Measurements from ENCODE around the gene KDM2A.

KDM2A gene

DNA sequence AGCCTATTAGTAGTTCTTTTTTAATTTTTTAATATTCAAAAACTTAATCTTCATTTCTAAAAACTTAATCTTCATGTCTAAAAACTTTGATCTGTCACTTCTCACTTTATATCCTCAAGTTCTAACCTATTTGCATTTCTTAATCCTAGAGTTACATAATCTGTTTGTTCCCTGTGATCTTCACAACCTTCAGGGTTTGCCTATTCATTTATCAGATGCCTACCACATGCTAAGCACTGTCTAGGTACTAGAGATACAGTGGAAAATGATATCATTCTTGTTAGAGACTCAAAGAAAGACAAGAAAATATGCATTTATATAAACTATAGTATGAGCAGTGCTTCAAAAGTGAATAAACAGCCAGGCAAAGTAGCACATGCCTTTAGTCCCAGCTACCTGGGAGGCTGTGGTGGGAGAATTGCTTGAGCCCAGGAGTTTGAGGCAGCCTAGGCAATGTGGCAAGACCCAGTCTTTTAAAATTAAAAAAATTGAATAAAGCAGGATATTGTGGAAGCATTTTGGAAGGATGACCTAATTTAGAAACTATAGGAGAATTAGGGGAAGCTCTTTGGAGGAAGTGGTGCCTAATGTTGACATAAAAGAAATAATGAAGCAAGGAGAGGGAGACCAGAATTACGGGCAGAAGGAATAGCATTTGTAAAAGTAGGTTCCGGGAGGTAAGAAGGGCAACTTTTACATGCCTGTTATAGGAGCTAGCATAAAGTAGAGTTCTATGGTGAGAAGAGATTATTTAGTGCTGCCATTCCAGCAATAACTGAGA is 92.8 kb downstream of the KDM2A start:
- H3K27ac ChIP-seq (replicated peaks) = peak overlapping the region; percentile 56
- peak; percentile 41 to 42 for DNase-seq (ENCODE audit: low read depth in 1 of 2, low spot score in 1 of 2)
- TF ChIP-seq SPI1 (IDR thresholded peaks at IDR 0.05; ENCODE audit: borderline replicate concordance, low read depth) (peak; percentile 87), POLR2AphosphoS5 (IDR thresholded peaks at IDR 0.05; ENCODE audit: low read depth) (no peak)
- TF ChIP-seq, protein P1, sequence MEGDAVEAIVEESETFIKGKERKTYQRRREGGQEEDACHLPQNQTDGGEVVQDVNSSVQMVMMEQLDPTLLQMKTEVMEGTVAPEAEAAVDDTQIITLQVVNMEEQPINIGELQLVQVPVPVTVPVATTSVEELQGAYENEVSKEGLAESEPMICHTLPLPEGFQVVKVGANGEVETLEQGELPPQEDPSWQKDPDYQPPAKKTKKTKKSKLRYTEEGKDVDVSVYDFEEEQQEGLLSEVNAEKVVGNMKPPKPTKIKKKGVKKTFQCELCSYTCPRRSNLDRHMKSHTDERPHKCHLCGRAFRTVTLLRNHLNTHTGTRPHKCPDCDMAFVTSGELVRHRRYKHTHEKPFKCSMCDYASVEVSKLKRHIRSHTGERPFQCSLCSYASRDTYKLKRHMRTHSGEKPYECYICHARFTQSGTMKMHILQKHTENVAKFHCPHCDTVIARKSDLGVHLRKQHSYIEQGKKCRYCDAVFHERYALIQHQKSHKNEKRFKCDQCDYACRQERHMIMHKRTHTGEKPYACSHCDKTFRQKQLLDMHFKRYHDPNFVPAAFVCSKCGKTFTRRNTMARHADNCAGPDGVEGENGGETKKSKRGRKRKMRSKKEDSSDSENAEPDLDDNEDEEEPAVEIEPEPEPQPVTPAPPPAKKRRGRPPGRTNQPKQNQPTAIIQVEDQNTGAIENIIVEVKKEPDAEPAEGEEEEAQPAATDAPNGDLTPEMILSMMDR (IDR thresholded peaks at IDR 0.05; ENCODE audit: insufficient read depth, low read length) = no peak
- no peak overlapping the region for H3K4me3 ChIP-seq (replicated peaks; ENCODE audit: insufficient read depth, low read length)
- H3K27me3 ChIP-seq (ENCODE audit: insufficient read depth, poor library complexity, severe bottlenecking) = no peaks in the 10 kb centered on the region

DNA sequence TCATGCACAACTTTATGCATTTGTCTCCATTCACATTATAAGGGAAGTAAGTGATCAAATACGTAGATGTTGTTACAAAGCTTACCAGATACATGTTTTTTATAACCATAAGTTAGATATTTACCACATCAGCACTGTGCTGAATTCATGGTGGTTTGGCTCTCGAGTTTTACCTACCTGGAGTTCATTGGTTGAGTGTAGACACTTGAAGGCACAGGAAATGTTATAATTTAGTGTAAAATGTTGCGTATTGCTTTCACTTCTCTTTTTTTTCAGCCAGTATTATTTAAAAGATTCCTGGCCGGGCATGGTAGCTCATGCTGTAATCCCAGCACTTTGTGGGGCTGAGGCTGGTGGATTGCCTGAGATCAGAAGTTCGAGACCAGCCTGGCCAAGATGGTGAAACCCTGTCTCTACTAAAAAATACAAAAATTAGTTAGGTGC is 94.1 kb downstream of the KDM2A start:
- peak overlapping the region; percentile 56 for H3K27ac ChIP-seq (replicated peaks)
- no peak for TF ChIP-seq POLR2AphosphoS5 (IDR thresholded peaks at IDR 0.05; ENCODE audit: low read depth)
- TF ChIP-seq, protein P2, sequence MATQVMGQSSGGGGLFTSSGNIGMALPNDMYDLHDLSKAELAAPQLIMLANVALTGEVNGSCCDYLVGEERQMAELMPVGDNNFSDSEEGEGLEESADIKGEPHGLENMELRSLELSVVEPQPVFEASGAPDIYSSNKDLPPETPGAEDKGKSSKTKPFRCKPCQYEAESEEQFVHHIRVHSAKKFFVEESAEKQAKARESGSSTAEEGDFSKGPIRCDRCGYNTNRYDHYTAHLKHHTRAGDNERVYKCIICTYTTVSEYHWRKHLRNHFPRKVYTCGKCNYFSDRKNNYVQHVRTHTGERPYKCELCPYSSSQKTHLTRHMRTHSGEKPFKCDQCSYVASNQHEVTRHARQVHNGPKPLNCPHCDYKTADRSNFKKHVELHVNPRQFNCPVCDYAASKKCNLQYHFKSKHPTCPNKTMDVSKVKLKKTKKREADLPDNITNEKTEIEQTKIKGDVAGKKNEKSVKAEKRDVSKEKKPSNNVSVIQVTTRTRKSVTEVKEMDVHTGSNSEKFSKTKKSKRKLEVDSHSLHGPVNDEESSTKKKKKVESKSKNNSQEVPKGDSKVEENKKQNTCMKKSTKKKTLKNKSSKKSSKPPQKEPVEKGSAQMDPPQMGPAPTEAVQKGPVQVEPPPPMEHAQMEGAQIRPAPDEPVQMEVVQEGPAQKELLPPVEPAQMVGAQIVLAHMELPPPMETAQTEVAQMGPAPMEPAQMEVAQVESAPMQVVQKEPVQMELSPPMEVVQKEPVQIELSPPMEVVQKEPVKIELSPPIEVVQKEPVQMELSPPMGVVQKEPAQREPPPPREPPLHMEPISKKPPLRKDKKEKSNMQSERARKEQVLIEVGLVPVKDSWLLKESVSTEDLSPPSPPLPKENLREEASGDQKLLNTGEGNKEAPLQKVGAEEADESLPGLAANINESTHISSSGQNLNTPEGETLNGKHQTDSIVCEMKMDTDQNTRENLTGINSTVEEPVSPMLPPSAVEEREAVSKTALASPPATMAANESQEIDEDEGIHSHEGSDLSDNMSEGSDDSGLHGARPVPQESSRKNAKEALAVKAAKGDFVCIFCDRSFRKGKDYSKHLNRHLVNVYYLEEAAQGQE (IDR thresholded peaks at IDR 0.05; ENCODE audit: insufficient replicate concordance, low read depth) = no peak
- peak; percentile 91 for TF ChIP-seq SPI1 (IDR thresholded peaks at IDR 0.05; ENCODE audit: borderline replicate concordance, low read depth)

DNA sequence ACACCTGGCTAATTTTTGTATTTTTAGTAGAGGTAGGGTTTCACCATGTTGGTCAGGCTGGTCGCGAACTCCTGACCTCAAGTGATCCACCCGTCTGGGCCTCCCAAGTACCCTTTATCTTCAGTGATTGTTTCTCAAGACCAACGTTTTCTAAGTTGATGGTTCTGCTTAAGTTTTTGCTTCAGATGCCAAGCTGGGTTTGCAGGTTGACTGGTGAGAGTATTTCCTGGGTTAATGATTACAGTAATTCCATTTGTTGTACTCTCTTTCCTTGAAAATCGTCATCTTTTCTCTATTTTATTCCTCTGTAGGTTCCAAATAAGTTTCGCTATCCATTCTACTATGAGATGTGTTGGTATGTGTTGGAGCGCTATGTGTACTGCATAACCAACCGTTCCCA is 108.7 kb downstream of the KDM2A start:
- no peak for DNase-seq (ENCODE audit: low read depth in 1 of 2, low spot score in 1 of 2)
- no peak overlapping the region for H3K4me3 ChIP-seq (replicated peaks; ENCODE audit: insufficient read depth, low read length)
- TF ChIP-seq SPI1 (IDR thresholded peaks at IDR 0.05; ENCODE audit: borderline replicate concordance, low read depth) (no peak), POLR2AphosphoS5 (IDR thresholded peaks at IDR 0.05; ENCODE audit: low read depth) (no peak), GABPA (IDR thresholded peaks at IDR 0.05; ENCODE audit: low read depth) (no peak)
- TF ChIP-seq, protein P2 (IDR thresholded peaks at IDR 0.05; ENCODE audit: insufficient replicate concordance, low read depth) = no peak
- TF ChIP-seq, protein P1 (IDR thresholded peaks at IDR 0.05; ENCODE audit: insufficient read depth, low read length) = no peak
- H3K27ac ChIP-seq (replicated peaks) = no peak overlapping the region
- H3K27me3 ChIP-seq (ENCODE audit: insufficient read depth, poor library complexity, severe bottlenecking) = no peaks in the 10 kb centered on the region

More for the DNA sequence above, 94.1 kb downstream of the KDM2A start:
- Histone ChIP-seq H3K4me3 (replicated peaks; ENCODE audit: insufficient read depth, low read length) (no peak overlapping the region), H3K27me3 (ENCODE audit: insufficient read depth, poor library complexity, severe bottlenecking) (no peaks in the 10 kb centered on the region)
- peak; percentile 13 to 67 for DNase-seq (ENCODE audit: low read depth in 1 of 2, low spot score in 1 of 2)

DNA sequence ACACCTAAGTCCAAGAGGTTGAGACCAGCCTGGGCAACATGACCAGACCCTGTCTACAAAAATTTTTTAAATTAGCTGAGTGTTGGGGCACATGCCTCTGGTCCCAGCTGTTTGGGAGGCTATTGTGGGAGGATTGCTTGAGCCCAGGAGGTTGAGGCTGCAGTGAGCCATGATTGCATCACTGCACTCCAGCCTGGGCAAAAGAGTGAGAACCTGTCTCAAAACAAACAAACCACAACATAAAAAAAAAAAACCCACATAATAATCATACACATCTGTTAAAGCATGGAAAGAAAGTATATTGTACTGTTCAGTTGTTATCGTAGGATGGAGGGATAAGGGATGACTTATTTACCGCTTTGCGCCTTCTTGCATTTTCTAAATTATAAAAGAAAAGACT is 111.3 kb downstream of the KDM2A start:
- H3K27ac ChIP-seq (replicated peaks) = no peak overlapping the region
- H3K27me3 ChIP-seq (ENCODE audit: insufficient read depth, poor library complexity, severe bottlenecking) = no peaks in the 10 kb centered on the region
- no peak for DNase-seq (ENCODE audit: low read depth in 1 of 2, low spot score in 1 of 2)
- no peak overlapping the region for H3K4me3 ChIP-seq (replicated peaks; ENCODE audit: insufficient read depth, low read length)
- TF ChIP-seq, protein P1 (IDR thresholded peaks at IDR 0.05; ENCODE audit: insufficient read depth, low read length) = no peak
- TF ChIP-seq, protein P2 (IDR thresholded peaks at IDR 0.05; ENCODE audit: insufficient replicate concordance, low read depth) = no peak
- TF ChIP-seq GABPA (IDR thresholded peaks at IDR 0.05; ENCODE audit: low read depth) = no peak
- no peak for TF ChIP-seq SPI1 (IDR thresholded peaks at IDR 0.05; ENCODE audit: borderline replicate concordance, low read depth)
- no peak for TF ChIP-seq POLR2AphosphoS5 (IDR thresholded peaks at IDR 0.05; ENCODE audit: low read depth)

Data from HL-60 (cell line).